Measurements from ENCODE around the gene MTMR11. TPM values are rescaled to one million over a fixed set of nuclear protein-coding genes. Genes with fewer than 3 reads are reported as not detected.

The MTMR11 gene
- total and polyA plus RNA-seq, 2 of the 13 experiments (the other 11 are each of a cell fraction or from before 2014, with no cell fraction given), result 0.49 to 2.8 TPM

DNA sequence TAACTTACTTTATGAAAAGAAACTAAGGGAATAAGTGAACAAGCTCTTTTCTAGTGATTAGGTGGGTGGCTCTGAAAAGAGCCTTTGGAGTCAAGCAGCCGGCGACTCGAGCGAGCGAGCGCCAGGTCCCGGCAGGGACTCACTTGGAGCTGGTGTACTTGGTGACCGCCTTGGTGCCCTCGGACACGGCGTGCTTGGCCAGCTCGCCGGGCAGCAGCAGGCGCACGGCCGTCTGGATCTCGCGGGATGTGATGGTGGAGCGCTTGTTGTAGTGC, 50.6 kb downstream of the MTMR11 start (continued):
- peak; percentile 16 for TF ChIP-seq SRSF4 (IDR thresholded peaks at IDR 0.05; ENCODE audit: low read depth, low read length, poor library complexity, severe bottlenecking)
- TF ChIP-seq, protein P1, sequence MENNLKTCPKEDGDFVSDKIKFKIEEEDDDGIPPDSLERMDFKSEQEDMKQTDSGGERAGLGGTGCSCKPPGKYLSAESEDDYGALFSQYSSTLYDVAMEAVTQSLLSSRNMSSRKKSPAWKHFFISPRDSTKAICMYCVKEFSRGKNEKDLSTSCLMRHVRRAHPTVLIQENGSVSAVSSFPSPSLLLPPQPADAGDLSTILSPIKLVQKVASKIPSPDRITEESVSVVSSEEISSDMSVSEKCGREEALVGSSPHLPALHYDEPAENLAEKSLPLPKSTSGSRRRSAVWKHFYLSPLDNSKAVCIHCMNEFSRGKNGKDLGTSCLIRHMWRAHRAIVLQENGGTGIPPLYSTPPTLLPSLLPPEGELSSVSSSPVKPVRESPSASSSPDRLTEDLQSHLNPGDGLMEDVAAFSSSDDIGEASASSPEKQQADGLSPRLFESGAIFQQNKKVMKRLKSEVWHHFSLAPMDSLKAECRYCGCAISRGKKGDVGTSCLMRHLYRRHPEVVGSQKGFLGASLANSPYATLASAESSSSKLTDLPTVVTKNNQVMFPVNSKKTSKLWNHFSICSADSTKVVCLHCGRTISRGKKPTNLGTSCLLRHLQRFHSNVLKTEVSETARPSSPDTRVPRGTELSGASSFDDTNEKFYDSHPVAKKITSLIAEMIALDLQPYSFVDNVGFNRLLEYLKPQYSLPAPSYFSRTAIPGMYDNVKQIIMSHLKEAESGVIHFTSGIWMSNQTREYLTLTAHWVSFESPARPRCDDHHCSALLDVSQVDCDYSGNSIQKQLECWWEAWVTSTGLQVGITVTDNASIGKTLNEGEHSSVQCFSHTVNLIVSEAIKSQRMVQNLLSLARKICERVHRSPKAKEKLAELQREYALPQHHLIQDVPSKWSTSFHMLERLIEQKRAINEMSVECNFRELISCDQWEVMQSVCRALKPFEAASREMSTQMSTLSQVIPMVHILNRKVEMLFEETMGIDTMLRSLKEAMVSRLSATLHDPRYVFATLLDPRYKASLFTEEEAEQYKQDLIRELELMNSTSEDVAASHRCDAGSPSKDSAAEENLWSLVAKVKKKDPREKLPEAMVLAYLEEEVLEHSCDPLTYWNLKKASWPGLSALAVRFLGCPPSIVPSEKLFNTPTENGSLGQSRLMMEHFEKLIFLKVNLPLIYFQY (CRISPR knock-in tag; IDR thresholded peaks at IDR 0.05; ENCODE audit: borderline replicate concordance), result 0 out of 2 replicates have a peak, but pooled peaks have one; percentile 5
- peak; percentile 7; the same call in 1 of the 2 replicates for TF ChIP-seq MEIS1 (CRISPR knock-in tag; IDR thresholded peaks at IDR 0.05; ENCODE audit: borderline replicate concordance)
- TF ChIP-seq, protein P2, sequence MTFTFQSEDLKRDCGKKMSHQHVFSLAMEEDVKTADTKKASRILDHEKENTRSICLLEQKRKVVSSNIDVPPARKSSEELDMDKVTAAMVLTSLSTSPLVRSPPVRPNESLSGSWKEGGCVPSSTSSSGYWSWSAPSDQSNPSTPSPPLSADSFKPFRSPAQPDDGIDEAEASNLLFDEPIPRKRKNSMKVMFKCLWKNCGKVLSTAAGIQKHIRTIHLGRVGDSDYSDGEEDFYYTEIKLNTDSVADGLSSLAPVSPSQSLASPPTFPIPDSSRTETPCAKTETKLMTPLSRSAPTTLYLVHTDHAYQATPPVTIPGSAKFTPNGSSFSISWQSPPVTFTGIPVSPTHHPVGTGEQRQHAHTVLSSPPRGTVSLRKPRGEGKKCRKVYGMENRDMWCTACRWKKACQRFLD (CRISPR knock-in tag; IDR thresholded peaks at IDR 0.05; ENCODE audit: borderline replicate concordance), result 0 out of 2 replicates have a peak, but pooled peaks have one; percentile 37
- TF ChIP-seq ZC3H13 (CRISPR knock-in tag; IDR thresholded peaks at IDR 0.05), result 0 out of 2 replicates have a peak, but pooled peaks have one; percentile 18
- TF ChIP-seq, protein P3, sequence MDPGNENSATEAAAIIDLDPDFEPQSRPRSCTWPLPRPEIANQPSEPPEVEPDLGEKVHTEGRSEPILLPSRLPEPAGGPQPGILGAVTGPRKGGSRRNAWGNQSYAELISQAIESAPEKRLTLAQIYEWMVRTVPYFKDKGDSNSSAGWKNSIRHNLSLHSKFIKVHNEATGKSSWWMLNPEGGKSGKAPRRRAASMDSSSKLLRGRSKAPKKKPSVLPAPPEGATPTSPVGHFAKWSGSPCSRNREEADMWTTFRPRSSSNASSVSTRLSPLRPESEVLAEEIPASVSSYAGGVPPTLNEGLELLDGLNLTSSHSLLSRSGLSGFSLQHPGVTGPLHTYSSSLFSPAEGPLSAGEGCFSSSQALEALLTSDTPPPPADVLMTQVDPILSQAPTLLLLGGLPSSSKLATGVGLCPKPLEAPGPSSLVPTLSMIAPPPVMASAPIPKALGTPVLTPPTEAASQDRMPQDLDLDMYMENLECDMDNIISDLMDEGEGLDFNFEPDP (CRISPR knock-in tag; conservative IDR thresholded peaks at IDR 0.05), result 0 out of 2 replicates have a peak, but pooled peaks have one; percentile 9
- TF ChIP-seq TBX2 (CRISPR knock-in tag; IDR thresholded peaks at IDR 0.05; ENCODE audit: borderline replicate concordance), result 0 out of 2 replicates have a peak, but pooled peaks have one; percentile 7
- TF ChIP-seq NR2C2 (CRISPR knock-in tag; IDR thresholded peaks at IDR 0.05; ENCODE audit: borderline replicate concordance), result 0 out of 2 replicates have a peak, but pooled peaks have one; percentile 1
- peak; percentile 78; the same call in 1 of the 2 replicates for TF ChIP-seq SMAD1 (CRISPR knock-in tag; IDR thresholded peaks at IDR 0.05; ENCODE audit: borderline replicate concordance, low read depth)
- TF ChIP-seq CHD2 (IDR thresholded peaks at IDR 0.05; ENCODE audit: low read depth, low read length), result peak; percentile 75; the same call in 1 of the 2 replicates
- 0 out of 2 replicates have a peak, but pooled peaks have one; percentile 7 for TF ChIP-seq ZNF567 (CRISPR knock-in tag; IDR thresholded peaks at IDR 0.05; ENCODE audit: borderline replicate concordance)
- 0 out of 2 replicates have a peak, but pooled peaks have one; percentile 47 for TF ChIP-seq SALL2 (CRISPR knock-in tag; IDR thresholded peaks at IDR 0.05)
- TF ChIP-seq, protein P4, sequence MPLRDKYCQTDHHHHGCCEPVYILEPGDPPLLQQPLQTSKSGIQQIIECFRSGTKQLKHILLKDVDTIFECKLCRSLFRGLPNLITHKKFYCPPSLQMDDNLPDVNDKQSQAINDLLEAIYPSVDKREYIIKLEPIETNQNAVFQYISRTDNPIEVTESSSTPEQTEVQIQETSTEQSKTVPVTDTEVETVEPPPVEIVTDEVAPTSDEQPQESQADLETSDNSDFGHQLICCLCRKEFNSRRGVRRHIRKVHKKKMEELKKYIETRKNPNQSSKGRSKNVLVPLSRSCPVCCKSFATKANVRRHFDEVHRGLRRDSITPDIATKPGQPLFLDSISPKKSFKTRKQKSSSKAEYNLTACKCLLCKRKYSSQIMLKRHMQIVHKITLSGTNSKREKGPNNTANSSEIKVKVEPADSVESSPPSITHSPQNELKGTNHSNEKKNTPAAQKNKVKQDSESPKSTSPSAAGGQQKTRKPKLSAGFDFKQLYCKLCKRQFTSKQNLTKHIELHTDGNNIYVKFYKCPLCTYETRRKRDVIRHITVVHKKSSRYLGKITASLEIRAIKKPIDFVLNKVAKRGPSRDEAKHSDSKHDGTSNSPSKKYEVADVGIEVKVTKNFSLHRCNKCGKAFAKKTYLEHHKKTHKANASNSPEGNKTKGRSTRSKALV (CRISPR knock-in tag; IDR thresholded peaks at IDR 0.05), result peak; percentile 64; the same call in 1 of the 2 replicates
- TF ChIP-seq HDAC1 (CRISPR knock-in tag; IDR thresholded peaks at IDR 0.05), result peak; percentile 42
- TF ChIP-seq, protein P5, sequence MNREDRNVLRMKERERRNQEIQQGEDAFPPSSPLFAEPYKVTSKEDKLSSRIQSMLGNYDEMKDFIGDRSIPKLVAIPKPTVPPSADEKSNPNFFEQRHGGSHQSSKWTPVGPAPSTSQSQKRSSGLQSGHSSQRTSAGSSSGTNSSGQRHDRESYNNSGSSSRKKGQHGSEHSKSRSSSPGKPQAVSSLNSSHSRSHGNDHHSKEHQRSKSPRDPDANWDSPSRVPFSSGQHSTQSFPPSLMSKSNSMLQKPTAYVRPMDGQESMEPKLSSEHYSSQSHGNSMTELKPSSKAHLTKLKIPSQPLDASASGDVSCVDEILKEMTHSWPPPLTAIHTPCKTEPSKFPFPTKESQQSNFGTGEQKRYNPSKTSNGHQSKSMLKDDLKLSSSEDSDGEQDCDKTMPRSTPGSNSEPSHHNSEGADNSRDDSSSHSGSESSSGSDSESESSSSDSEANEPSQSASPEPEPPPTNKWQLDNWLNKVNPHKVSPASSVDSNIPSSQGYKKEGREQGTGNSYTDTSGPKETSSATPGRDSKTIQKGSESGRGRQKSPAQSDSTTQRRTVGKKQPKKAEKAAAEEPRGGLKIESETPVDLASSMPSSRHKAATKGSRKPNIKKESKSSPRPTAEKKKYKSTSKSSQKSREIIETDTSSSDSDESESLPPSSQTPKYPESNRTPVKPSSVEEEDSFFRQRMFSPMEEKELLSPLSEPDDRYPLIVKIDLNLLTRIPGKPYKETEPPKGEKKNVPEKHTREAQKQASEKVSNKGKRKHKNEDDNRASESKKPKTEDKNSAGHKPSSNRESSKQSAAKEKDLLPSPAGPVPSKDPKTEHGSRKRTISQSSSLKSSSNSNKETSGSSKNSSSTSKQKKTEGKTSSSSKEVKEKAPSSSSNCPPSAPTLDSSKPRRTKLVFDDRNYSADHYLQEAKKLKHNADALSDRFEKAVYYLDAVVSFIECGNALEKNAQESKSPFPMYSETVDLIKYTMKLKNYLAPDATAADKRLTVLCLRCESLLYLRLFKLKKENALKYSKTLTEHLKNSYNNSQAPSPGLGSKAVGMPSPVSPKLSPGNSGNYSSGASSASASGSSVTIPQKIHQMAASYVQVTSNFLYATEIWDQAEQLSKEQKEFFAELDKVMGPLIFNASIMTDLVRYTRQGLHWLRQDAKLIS (CRISPR knock-in tag; IDR thresholded peaks at IDR 0.05), result peak; percentile 98; the same call in 1 of the 2 replicates
- TF ChIP-seq KAT8 (CRISPR knock-in tag; IDR thresholded peaks at IDR 0.05), result 0 out of 2 replicates have a peak, but pooled peaks have one; percentile 13
